BLaER1 (cell line): ENCODE results near the gene PLA2G4B.

Experiments used
- H3K27ac ChIP-seq: shearing (Covaris generic); formaldehyde crosslinking; 2 replicates; pipeline ENCODE4 v1.8.1; 2022
- H3K27me3 ChIP-seq: shearing (Covaris generic); formaldehyde crosslinking; 2 replicates; pipeline ENCODE4 v1.8.1; 2022
- H3K36me3 ChIP-seq: shearing (Covaris generic); formaldehyde crosslinking; 2 replicates; pipeline ENCODE4 v1.8.1; 2022
- H3K4me1 ChIP-seq: shearing (Covaris generic); formaldehyde crosslinking; 2 replicates; pipeline ENCODE4 v1.8.1; 2022
- H3K4me2 ChIP-seq: shearing (Covaris generic); formaldehyde crosslinking; 2 replicates; pipeline ENCODE4 v1.8.1; 2022
- H3K4me3 ChIP-seq: shearing (Covaris generic); formaldehyde crosslinking; 2 replicates; pipeline ENCODE4 v1.8.1; 2022
- H3K9ac ChIP-seq: shearing (Covaris generic); formaldehyde crosslinking; 2 replicates; pipeline ENCODE4 v1.8.1; 2022
- H3K9me3 ChIP-seq: shearing (Covaris generic); formaldehyde crosslinking; 2 replicates; pipeline ENCODE4 v1.8.1; 2022
- H4K20me1 ChIP-seq: shearing (Covaris generic); formaldehyde crosslinking; 2 replicates; pipeline ENCODE4 v1.8.1; 2022
- Cebpa-rat ChIP-seq: shearing (Covaris generic); IDR thresholded peaks from 2 replicates; pipeline ENCODE4 v1.8.1; 2022

PLA2G4B gene

DNA sequence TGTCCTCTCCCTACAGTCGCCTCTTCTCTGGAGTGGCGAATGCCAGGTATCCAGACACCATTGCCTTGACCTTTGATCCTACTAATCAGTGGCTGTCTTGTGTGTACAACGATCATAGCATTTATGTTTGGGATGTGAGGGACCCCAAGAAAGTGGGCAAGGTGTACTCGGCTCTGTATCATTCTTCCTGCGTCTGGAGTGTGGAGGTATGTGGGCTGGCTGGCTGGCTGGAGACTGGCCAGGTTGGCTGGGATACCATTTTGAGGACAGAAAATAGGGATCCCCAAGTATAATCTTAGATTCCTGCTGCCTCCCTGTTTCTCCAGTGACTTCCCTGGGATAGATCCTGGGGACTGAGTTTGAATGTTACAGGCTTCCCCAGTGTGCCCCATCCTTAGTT, 24.1 kb upstream of the PLA2G4B start:
- no peaks in the 10 kb centered on the region for H3K9me3 ChIP-seq
- TF ChIP-seq Cebpa-rat, result no peak
- peaks cover 40% of the 10 kb centered on the region for H3K4me1 ChIP-seq
- H3K27me3 ChIP-seq, result no peaks in the 10 kb centered on the region
- no peak overlapping the region for H3K27ac ChIP-seq
- H3K9ac ChIP-seq, result no peak overlapping the region
- H3K4me2 ChIP-seq, result no peak overlapping the region
- H3K36me3 ChIP-seq, result peaks cover 69% of the 10 kb centered on the region
- no peaks in the 10 kb centered on the region for H4K20me1 ChIP-seq
- H3K4me3 ChIP-seq, result no peak overlapping the region

GRCh38 chr15:41816788-41817187, 21.9 kb upstream of the PLA2G4B start:
- no peaks in the 10 kb centered on the region for H3K9me3 ChIP-seq
- H3K4me2 ChIP-seq, result no peak overlapping the region
- H4K20me1 ChIP-seq, result no peaks in the 10 kb centered on the region
- peaks cover 92% of the 10 kb centered on the region for H3K36me3 ChIP-seq
- H3K27me3 ChIP-seq, result no peaks in the 10 kb centered on the region
- peaks cover 21% of the 10 kb centered on the region for H3K4me1 ChIP-seq
- H3K4me3 ChIP-seq, result no peak overlapping the region
- H3K9ac ChIP-seq, result no peak overlapping the region
- no peak for TF ChIP-seq Cebpa-rat
- no peak overlapping the region for H3K27ac ChIP-seq

GRCh38 chr15:41817327-41817726, 21.3 kb upstream of the PLA2G4B start:
- peaks cover 90% of the 10 kb centered on the region for H3K36me3 ChIP-seq

GRCh38 chr15:41817781-41818180, 20.9 kb upstream of the PLA2G4B start:
- H3K27ac ChIP-seq, result no peak overlapping the region
- H3K4me3 ChIP-seq, result no peak overlapping the region
- no peaks in the 10 kb centered on the region for H3K27me3 ChIP-seq
- peaks cover 92% of the 10 kb centered on the region for H3K36me3 ChIP-seq
- H3K9ac ChIP-seq, result no peak overlapping the region
- no peak for TF ChIP-seq Cebpa-rat
- no peak overlapping the region for H3K4me2 ChIP-seq
- no peaks in the 10 kb centered on the region for H4K20me1 ChIP-seq
- no peaks in the 10 kb centered on the region for H3K9me3 ChIP-seq
- peaks cover 11% of the 10 kb centered on the region for H3K4me1 ChIP-seq

More at GRCh38 chr15:41817327-41817726, 21.3 kb upstream of the PLA2G4B start:
- Histone ChIP-seq H3K4me2 (no peak overlapping the region), H3K27ac (no peak overlapping the region), H3K9me3 (no peaks in the 10 kb centered on the region), H3K4me3 (no peak overlapping the region), H4K20me1 (no peaks in the 10 kb centered on the region), H3K27me3 (no peaks in the 10 kb centered on the region), H3K4me1 (peaks cover 15% of the 10 kb centered on the region), H3K9ac (no peak overlapping the region)
- TF ChIP-seq Cebpa-rat, result no peak

DNA sequence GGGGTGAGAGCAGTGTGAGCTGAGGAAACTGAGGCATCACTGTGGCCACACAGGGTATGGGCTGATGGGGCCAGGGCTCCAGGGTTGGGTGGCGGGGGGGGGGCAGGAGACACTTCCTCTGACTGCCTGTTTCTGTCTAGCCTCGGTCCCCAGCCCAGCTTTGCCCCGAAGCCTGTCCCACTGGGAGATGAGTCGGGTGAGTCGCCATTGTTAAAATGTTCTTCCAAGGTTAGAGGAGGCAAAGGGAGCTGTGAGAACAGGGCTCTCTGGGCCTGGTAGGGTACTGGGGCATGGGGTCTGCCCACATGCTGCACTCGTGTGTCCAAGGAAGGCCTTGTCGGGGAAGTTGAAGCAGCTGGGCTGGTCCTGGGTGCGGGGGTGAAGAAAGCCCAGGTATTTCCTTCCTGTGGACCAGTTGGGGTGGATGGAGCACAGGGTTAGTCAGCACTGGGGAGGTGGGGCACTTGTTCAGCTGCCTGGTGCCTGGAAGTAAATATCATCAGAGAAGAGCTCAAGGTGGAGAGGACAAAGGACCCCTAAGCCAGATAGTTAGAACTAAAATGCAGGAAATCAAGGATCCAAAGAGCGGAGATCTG, 19.1 kb upstream of the PLA2G4B start:
- H3K9ac ChIP-seq, result no peak overlapping the region
- H3K4me3 ChIP-seq, result no peak overlapping the region
- no peaks in the 10 kb centered on the region for H3K9me3 ChIP-seq
- H3K27ac ChIP-seq, result no peak overlapping the region
- peaks cover 98% of the 10 kb centered on the region for H3K36me3 ChIP-seq
- no peaks in the 10 kb centered on the region for H3K27me3 ChIP-seq
- no peaks in the 10 kb centered on the region for H3K4me1 ChIP-seq
- no peaks in the 10 kb centered on the region for H4K20me1 ChIP-seq
- no peak for TF ChIP-seq Cebpa-rat
- no peak overlapping the region for H3K4me2 ChIP-seq

DNA sequence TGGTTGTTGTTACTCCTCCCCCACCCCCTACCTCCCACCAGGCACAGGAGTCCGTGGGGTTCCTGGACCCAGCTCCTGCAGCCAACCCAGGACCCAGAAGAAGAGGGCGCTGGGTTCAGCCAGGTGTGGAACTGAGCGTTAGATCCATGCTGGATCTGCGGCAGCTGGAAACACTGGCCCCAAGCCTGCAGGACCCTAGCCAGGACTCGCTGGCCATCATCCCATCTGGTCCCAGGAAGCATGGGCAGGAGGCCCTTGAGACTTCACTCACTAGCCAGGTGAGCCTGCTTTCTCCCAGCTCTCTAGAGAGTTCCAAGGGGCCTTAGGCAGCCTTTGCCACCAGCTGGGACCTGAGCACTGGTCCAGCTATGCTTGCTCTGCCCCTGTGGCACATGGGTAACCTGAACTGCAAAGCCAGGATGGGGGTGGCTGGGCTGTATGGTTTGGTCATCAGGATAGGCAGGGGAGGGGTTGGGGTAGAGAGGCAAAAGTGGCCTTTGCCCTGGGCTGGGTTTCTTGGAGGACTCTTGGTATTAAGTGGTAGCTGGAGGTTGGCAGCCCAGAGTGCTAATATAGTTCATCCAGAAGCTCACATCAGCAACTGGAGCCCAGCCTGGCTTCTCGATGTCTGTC, 17.7 kb upstream of the PLA2G4B start:
- Histone ChIP-seq H3K4me3 (no peak overlapping the region), H3K4me1 (no peaks in the 10 kb centered on the region), H3K27ac (no peak overlapping the region), H4K20me1 (no peaks in the 10 kb centered on the region; the same call in 1 of the 2 replicates), H3K36me3 (peaks cover 98% of the 10 kb centered on the region), H3K9me3 (no peaks in the 10 kb centered on the region), H3K4me2 (no peak overlapping the region), H3K9ac (no peak overlapping the region), H3K27me3 (no peaks in the 10 kb centered on the region)
- no peak for TF ChIP-seq Cebpa-rat

DNA sequence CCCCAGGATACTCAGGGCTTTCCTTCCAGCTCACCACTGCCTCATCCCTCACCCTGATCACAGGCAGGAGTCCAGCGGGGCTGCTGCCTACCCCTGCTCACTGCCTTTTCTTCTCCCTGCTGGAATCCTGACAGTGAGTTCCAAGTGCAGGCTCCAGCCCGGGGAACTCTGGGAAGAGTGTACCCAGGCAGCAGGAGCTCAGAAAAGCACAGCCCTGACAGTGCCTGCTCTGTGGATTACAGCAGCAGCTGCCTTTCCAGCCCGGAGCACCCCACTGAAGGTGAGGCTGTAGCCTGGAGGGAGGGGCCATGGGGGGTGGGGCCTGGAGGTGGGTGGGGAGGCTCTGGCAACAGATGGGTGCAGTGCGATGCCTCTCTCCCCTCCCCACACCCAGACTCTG, 16.8 kb upstream of the PLA2G4B start:
- no peak overlapping the region for H3K9ac ChIP-seq
- no peak overlapping the region for H3K4me3 ChIP-seq
- H3K36me3 ChIP-seq, result peaks cover 97% of the 10 kb centered on the region
- no peaks in the 10 kb centered on the region; the same call in 1 of the 2 replicates for H4K20me1 ChIP-seq
- H3K4me1 ChIP-seq, result no peaks in the 10 kb centered on the region
- no peak overlapping the region for H3K4me2 ChIP-seq
- no peaks in the 10 kb centered on the region for H3K9me3 ChIP-seq
- no peak overlapping the region for H3K27ac ChIP-seq
- no peaks in the 10 kb centered on the region for H3K27me3 ChIP-seq
- TF ChIP-seq Cebpa-rat, result no peak

GRCh38 chr15:41822471-41822870, 16.2 kb upstream of the PLA2G4B start:
- Histone ChIP-seq H3K4me3 (no peak overlapping the region), H3K9me3 (no peaks in the 10 kb centered on the region), H4K20me1 (no peaks in the 10 kb centered on the region; the same call in 1 of the 2 replicates), H3K9ac (no peak overlapping the region), H3K36me3 (peaks cover 91% of the 10 kb centered on the region), H3K27me3 (peaks cover 4% of the 10 kb centered on the region; the same call in 1 of the 2 replicates), H3K4me2 (no peak overlapping the region), H3K4me1 (peaks cover 5% of the 10 kb centered on the region), H3K27ac (no peak overlapping the region)
- no peak for TF ChIP-seq Cebpa-rat

DNA sequence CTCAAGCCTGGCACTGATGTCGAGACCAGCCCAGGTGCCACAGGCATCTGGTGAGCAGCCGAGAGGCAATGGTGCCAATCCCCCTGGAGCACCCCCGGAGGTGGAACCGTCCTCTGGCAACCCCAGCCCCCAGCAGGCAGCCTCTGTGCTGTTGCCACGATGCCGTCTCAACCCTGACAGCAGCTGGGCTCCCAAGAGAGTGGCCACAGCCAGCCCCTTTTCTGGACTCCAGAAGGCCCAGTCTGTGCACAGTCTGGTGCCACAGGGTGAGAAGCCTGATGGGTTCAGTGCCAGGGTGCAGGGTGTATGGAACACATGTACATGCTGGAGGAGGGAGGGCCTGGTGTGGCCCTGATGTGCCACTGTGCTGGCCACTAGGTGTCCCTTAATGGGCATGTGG, 15.7 kb upstream of the PLA2G4B start:
- H4K20me1 ChIP-seq, result no peaks in the 10 kb centered on the region; the same call in 1 of the 2 replicates
- H3K36me3 ChIP-seq, result peaks cover 86% of the 10 kb centered on the region
- no peak overlapping the region for H3K9ac ChIP-seq
- no peak overlapping the region for H3K27ac ChIP-seq
- no peak overlapping the region for H3K4me2 ChIP-seq
- H3K9me3 ChIP-seq, result no peaks in the 10 kb centered on the region
- TF ChIP-seq Cebpa-rat, result no peak
- peaks cover 6% of the 10 kb centered on the region for H3K4me1 ChIP-seq
- H3K4me3 ChIP-seq, result no peak overlapping the region
- H3K27me3 ChIP-seq, result peaks cover 5% of the 10 kb centered on the region; the same call in 1 of the 2 replicates

- Histone ChIP-seq H3K9ac (no peak overlapping the region), H3K4me2 (no peak overlapping the region), H4K20me1 (no peaks in the 10 kb centered on the region; the same call in 1 of the 2 replicates), H3K27ac (no peak overlapping the region), H3K4me3 (no peak overlapping the region), H3K4me1 (peaks cover 7% of the 10 kb centered on the region), H3K27me3 (peaks cover 5% of the 10 kb centered on the region; the same call in 1 of the 2 replicates), H3K36me3 (peaks cover 80% of the 10 kb centered on the region), H3K9me3 (no peaks in the 10 kb centered on the region)
- TF ChIP-seq Cebpa-rat, result no peak
Observed at GRCh38 chr15:41823502-41823901, 15.1 kb upstream of the PLA2G4B start.
